HG03139 (cell line): ENCODE measurements around the gene MX1.

ENCODE experiments used
- ATAC-seq: cut with Tn5 transposase; IDR thresholded peaks from one replicate; pipeline ENCODE4 v1.9.1; 2021; ENCODE audit not compliant: unreplicated experiment

MX1 gene

DNA sequence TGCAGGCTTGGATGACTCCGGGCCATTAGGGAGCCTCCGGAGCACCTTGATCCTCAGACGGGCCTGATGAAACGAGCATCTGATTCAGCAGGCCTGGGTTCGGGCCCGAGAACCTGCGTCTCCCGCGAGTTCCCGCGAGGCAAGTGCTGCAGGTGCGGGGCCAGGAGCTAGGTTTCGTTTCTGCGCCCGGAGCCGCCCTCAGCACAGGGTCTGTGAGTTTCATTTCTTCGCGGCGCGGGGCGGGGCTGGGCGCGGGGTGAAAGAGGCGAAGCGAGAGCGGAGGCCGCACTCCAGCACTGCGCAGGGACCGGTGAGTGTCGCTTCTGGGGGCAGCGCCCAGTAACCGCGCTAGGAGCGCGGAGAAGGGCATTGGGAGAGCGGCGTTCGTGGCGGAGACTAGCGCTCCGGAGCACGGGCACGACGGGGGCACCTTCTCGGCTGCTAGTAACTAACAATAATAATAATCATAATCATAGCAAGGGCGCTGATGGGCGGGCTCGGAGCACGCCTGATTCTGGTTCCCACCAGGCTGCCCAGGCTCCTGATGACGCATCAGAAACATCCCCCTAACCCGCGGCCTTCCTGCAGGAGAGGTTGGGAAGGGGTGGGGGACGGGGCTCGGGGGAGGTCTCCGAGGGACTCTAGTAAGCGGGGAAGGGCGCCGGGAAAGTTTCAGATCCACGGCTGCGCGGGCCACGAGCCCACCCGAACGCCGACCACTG is at the start of gene MX1:
Gene MX1, plus strand, starts transcription at position 286 of the 722 bp plus-strand sequence. CDS start 5,832 bp downstream, outside the sequence.
- peak; percentile 86 for ATAC-seq

GRCh38 chr21:41377715-41378114 is 48.3 kb upstream of the MX1 start:
- no peak for ATAC-seq

DNA sequence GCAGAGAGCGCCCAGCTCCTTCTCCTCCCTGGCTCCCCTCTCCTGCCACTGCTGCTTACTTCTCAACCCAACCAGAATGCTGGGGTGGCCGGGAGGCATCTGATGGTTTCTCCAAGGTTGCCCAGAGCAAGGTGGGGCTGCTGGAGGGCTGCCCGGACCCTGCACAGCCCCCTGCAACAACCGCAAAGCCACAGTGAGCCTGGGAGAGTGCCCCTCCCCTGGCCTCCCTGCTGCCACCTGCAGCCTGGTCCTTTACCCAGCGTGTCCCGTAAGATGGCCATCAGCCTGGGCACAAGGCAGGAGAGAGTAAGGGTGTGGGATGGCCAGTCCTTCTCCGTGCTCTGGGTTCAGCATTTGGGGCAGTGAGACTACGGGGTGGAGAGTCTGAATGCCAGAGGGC is 47.2 kb upstream of the MX1 start:
- no peak for ATAC-seq

DNA sequence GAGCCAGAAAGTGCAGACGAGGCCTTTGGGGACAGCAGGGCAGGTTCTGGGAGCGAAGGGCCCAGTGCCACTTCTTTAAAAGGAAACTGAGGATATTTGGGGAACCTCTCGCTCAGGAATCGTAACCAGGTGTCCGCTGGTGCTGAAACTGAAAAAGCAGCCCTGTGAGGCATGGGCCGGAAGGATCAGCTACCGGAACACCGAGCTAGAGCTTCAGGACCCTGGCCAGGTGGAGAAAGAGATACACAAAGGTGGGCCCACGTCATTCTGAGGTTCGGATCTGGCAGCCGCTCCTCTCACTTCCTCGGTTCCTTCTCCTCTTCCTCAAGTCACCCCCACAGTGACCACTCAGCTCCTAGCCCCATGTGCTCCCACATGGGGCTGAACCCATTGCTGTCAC is 46.1 kb upstream of the MX1 start:
- no peak for ATAC-seq

DNA sequence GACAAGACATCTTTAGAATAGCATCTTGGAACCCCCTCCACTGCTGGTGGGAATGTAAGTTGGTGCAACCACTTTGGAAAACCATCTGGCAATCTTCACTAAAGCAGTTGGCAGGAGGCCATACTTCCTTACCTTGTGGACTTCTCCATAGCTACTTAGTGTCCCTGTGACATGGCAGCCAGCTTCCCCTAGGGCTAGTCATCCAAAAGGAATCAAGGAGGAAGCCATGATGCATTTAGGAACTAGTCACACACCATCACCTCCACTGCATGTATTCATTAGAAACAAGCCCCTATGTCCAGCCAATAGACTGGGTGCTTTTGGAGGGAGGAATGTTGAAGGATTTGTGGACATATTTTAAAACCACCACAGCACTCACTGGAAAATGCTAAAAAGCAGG is 44.3 kb upstream of the MX1 start:
- ATAC-seq, result no peak

DNA sequence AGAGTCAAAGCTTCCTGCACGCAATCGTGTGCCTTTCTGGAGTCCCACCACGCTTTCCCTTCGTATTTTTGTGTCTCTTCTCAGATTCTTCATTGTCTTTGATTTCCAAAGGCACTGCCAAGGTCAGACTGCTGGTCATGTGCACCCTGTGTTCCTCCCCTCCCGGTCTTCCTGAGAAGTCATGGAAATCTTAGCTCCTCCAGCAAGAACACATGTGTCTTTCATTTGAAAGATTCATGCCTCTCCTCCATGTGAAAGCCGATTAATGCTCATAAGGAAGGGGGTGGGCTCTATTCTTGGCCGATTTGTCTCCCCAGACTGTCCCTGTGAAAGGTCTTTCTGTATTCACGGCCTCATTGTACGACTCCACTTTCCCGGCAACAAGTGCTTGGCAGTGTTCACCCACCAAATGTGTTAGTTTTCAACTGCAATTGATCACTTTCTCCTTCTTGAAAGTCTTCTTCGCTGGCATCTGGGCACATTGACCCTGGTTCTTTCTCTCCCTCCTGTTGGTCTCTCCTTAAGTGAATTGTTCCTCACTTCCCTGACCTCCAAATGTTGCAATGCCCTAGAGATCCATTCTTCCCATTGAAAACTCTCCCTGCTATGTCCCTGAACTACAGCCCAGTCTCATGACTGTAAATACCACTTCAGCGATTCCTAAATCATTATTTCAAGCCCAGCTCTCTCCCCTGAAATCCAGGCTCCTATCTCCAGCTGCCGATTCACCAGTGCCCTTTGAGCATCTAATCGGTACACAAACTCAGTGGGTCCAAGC is 38.8 kb upstream of the MX1 start:
- no peak for ATAC-seq

DNA sequence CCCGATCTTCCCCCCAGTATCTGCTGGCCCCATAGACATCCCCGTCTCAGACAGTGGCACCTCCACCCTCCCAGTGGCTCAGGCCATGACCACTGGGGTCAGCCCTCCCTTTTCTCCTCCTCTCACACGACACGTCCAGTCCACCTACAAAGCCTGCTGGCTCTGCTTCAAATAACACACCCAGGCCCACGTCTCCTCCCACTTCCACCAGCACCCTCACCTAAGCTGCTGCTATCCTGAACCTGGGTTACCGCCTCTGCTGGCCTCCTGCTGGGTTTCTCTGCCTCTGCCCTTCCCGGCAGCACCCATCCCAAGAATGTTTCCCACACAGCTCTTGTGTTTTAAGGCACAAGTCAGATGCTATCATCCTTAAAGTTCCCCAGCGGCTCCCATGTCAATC is 38.2 kb upstream of the MX1 start:
- no peak for ATAC-seq

GRCh38 chr21:41388259-41388658 is 37.8 kb upstream of the MX1 start:
- ATAC-seq, result no peak

DNA sequence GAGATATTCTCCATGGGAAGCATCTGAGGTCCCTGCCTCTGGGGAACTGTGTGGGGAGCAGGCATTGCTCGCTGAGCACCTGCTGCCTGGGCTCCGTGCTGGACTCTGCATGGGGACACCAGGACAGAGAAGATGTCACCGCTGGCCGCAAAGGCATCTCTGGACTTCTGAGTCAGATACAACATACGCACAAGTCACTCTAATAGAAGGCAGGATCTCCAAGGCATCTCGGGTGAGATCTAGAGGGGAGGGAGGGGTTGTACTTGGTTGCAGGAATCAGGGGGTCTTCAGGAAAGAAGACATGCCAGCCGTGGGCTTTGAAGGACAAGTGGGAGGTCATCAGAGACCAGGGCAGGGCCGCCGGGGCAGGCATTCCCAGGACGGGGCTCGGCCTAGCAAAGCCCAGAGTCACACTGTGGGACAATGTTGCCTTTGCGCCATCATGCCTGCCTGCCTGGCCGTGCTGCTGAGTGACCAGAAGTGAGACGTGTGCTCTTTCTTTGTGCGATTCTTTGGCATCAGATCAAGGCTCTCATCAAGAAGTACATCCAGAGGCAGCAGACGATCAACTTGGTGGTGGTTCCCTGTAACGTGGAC is 35.9 kb upstream of the MX1 start:
- ATAC-seq, result no peak

DNA sequence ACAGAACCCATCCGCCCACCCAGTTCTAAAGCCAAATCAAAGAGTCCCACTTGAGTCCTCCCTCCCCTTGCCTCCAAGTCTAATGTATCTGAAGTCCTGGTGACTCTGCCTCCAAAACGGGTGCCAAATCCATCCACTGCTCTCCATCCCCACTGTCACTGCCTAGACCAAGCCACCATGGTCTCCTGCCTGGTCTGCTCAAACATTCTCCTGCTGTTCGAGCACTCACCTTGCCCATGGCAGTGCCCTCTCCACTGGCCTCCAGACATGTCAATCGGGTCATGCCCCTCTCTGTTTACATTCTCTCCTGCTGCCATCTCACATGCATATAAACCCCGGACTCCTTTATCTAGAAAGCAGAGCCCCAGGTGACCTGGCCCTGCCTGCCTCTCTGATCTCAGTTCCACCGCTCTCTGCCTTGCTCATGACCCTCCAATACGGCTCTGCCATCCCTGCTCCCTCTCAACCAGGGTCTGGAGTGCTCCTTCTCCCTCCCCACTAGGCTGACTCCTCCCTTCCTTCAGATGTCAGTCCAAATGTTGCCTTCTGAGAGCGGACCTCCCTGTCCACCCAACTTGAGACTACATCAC is 32.1 kb upstream of the MX1 start:
- no peak for ATAC-seq

DNA sequence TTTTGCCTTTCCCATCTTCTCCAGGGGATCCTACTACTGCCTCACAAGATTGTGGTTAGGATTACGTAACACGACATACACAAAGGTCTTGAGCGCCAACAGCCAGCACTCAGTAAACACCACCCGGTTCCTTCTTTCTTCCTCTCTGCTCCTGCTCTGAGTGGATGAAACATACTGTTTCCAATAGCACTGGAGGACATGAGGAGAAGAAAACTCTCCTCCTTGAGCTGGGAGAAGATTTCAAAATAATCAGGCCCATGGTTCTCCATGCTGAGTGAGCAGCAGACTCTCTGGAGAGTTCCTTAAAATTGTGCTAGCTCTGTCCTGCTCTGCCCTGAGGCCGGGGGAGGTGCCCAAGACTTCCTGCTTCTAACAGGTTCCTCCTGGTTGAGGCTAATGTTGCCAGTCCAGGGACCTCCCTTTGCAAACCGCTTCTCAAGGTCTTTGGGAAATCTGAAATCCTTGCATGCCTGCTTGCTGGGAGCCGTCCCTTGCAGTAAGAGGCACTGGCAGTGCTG is 29.4 kb upstream of the MX1 start:
- ATAC-seq, result no peak

GRCh38 chr21:41397471-41397891 is 28.6 kb upstream of the MX1 start:
- ATAC-seq, result no peak

- ATAC-seq, result no peak
Observed at GRCh38 chr21:41398251-41398650, 27.8 kb upstream of the MX1 start.

GRCh38 chr21:41398831-41399230 is 27.2 kb upstream of the MX1 start:
- ATAC-seq, result no peak

DNA sequence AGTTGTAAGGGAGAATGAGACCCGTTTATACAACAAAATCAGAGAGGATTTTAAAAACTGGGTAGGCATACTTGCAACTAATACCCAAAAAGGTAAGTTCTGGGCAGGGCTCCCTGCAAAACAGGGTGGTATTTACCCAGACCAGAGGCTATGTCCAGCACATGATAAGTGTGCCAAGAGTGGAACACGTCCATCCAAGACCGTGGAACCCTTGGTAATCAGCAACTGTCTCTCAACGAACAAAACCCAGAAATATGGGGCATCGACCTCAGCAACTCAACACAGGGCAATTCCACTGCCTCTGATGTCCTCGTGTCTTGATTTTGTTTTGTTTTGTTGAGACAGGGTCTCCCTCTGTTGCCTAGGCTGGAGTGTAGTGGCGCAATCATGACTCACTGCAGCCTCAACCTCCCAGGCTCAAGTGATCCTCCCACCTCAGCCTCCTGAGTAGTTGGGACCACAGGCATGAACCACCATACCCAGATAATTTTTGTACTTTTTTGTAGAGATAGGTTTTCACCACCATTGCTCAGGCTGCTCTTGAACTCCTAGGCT is 26.7 kb upstream of the MX1 start:
- no peak for ATAC-seq

- ATAC-seq, result no peak
Observed at GRCh38 chr21:41402231-41402630, 23.8 kb upstream of the MX1 start.

DNA sequence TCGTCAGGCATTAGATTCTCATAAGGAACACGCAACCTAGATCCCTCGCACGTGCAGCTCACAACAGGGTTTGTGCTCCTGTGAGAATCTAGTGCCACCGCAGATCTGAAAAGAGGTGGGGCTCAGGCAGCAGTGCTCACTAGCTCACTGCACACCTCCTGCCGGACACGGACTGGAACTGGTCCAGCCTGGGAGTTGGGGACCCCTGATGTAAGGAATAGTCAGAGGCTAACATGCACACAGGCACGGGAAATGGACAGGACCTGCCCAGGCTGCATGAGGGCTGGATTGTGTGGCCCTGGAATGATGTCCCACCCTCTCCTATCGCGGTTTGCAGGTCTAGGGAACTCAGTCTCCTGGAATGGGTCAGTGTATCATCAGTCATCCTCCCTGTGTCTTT is 23.2 kb upstream of the MX1 start:
- no peak for ATAC-seq

DNA sequence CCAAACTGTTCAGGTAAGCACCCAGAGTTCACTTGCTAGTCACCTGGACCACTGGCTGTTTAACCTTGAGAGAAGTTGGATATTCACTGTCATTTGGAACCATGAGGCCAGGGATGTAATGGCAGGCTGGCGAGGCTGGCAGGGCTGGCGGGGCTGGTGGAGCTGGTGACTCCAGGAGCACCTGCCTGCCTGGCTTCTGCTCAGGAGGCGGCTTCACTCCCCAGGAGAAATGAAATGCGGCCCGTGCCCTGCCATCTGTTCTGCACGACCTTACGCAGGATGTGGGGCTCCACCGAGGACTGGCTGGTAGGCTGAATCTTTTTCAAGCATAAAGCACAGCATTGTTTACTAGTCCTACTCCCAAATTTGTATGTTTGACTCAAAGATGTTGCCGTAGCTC is 22.7 kb upstream of the MX1 start:
- no peak for ATAC-seq

DNA sequence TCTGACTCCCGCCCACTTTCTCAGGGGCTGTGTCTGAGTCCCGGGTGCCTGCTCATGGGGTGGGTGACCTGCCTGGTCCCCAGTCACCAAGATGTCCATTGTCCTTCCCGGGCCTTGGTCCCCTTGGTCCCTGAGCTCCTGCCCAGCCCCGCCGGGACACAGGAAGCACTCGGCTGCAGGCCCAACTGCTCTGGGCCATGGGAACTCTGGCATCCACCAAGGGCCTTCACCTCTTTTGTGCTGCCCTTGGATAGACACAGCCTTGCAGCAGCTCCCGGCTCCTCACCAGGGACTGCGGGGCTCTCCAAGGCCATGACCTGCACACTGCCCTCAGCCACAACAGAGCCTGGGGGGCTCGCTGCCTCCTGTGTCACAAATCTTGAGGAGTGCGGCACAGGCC is 22.1 kb upstream of the MX1 start:
- no peak for ATAC-seq

DNA sequence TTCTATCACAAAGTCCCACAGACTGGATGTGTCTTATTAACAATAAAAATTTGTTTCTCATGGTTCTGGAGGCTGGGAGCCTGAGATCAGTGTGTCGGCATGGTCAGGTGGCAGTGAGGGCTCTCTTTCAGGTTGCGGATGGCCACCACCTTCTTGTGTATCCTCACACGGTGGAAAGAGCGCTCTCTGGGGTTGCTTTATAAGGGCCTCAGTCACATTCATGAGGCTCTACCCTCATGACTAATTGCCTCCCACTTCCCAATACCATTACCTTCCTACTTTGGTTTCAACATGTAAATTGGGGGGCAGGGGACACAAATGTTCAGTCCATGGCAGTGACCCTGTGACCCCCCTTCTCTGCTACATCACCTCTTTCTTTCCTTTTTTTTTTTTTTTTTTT is 20.7 kb upstream of the MX1 start:
- no peak for ATAC-seq

- no peak for ATAC-seq
Observed at GRCh38 chr21:41406340-41406739, 19.7 kb upstream of the MX1 start.
